HCT116 (cell line): ENCODE results near the gene LRRC71.

ENCODE experiments used
- CBX3 ChIP-seq: IDR thresholded peaks from 2 replicates; pipeline ENCODE4 v1.6.1; 2012; ENCODE audit warnings: low read depth
- TF ChIP-seq, protein P1 (sequence below), 3 experiments: fragments of 200-600 bp in 1 of 3; sonication (generic) in 1 of 3; IDR thresholded peaks in 2 of 3; conservative IDR thresholded peaks in 1 of 3; 2 replicates each; pipeline ENCODE4 v1.5.1; 2012 to 2017; ENCODE audit warnings: low read depth in 2 of 3, low read length in 2 of 3, antibody characterized with exemption in 1 of 3, borderline replicate concordance in 1 of 3, control low read depth in 1 of 3, mild to moderate bottlenecking in 1 of 3, mixed read lengths in 1 of 3, mixed run types in 1 of 3, moderate library complexity in 1 of 3; ENCODE audit not compliant: insufficient read depth in 1 of 3

DNA sequence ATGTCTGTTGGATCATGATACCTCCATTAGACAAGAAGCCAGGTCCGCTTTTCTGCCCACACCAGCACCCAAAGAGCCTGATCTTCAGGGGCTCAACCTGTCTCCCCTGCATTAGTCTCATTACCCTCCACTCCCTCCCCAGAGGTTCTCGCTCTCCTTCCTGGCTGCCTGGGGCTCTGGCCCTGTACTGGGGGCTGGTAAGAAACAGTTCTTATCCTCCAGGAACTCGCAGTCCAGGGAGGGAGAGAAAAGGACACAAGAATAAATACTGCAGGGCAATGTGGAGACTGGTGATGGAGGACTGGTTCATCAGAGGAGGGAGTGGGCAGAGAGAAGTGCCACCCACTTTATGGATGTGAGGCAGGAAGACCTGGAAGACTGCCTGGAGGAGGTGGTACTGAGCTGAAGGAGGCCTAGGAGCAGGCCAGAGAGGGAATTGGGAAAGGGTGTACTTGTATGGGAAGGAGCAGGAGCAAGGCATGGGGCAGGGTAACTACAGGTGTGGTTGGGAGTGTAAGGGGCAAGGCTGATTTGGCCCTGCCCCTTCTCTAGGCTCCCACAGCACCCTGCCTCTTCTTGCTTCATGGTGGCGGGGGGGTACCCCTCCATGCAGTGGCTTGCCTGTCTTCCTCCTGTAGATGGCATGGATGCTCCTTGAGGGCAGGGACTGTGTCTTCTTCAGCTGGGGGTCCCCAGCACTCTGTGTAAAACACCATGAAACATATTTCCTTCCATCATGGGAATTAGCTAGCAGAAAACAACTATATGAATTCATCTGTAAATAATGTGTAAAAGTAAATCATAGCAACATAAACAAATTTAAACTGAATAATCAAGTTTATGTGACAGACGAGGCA is 5.0 kb downstream of the LRRC71 start:
- TF ChIP-seq, protein P1, sequence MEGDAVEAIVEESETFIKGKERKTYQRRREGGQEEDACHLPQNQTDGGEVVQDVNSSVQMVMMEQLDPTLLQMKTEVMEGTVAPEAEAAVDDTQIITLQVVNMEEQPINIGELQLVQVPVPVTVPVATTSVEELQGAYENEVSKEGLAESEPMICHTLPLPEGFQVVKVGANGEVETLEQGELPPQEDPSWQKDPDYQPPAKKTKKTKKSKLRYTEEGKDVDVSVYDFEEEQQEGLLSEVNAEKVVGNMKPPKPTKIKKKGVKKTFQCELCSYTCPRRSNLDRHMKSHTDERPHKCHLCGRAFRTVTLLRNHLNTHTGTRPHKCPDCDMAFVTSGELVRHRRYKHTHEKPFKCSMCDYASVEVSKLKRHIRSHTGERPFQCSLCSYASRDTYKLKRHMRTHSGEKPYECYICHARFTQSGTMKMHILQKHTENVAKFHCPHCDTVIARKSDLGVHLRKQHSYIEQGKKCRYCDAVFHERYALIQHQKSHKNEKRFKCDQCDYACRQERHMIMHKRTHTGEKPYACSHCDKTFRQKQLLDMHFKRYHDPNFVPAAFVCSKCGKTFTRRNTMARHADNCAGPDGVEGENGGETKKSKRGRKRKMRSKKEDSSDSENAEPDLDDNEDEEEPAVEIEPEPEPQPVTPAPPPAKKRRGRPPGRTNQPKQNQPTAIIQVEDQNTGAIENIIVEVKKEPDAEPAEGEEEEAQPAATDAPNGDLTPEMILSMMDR (IDR thresholded peaks at IDR 0.05 in 2 of 3, conservative IDR thresholded peaks at IDR 0.05 in 1 of 3; ENCODE audit: borderline replicate concordance in 1 of 3, insufficient read depth in 1 of 3, low read depth in 2 of 3, low read length in 2 of 3): no peak
- no peak for TF ChIP-seq CBX3
